Sigmoid colon (tissue), 4 donors: Measurements from ENCODE around the gene WDR33.

Experiments used
- CTCF ChIP-seq, 4 experiments: fragments of 450-650 bp in 3 of 4; fragments of 200-600 bp in 1 of 4; IDR thresholded peaks; one replicate each; pipeline ENCODE4 v1.5.1; 2016 to 2019; ENCODE audit warnings: antibody characterized with exemption in 4 of 4, mild to moderate bottlenecking in 3 of 4, moderate library complexity in 2 of 4
- EP300 ChIP-seq, 4 donors: sonication (generic); formaldehyde crosslinking; IDR thresholded peaks; one replicate each; pipeline ENCODE4 v1.6.1; 2017; ENCODE audit warnings: antibody characterized with exemption in 4 of 4
- POLR2A ChIP-seq, 2 donors: fragments of 450-650 bp; IDR thresholded peaks; one replicate each; pipeline ENCODE4 v1.6.1; 2016; ENCODE audit warnings: antibody characterized with exemption in 2 of 2, mild to moderate bottlenecking in 2 of 2, moderate library complexity in 2 of 2

- TF ChIP-seq CTCF (IDR thresholded peaks at IDR 0.05) (no peak), EP300 (IDR thresholded peaks at IDR 0.05) (no peak), POLR2A (IDR thresholded peaks at IDR 0.05) (no peak)
Observed at GRCh38 chr2:127818241-127818640, 7.3 kb upstream of the WDR33 start.
